Measurements from ENCODE around the gene HYI.

DNA sequence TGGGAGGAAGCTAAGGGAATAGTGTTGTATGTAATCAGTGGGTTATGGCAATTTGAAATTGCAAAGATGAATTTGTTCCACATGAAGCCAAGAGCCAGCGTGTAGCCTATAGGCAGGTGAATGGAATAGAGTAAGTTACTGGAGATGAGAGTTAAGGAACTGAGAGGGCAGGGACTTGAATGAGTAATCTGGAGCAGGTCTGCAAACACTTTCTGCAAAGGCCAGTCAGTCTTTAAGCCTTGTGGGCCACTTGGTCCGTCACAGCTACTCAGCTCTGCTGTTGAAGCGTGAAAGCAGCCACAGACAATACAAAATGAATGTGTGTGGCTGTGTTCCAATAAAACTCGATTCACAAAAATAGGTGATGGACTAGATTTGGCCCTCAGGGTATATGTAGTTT, 34.9 kb downstream of the HYI start:
- TF ChIP-seq, protein P1, sequence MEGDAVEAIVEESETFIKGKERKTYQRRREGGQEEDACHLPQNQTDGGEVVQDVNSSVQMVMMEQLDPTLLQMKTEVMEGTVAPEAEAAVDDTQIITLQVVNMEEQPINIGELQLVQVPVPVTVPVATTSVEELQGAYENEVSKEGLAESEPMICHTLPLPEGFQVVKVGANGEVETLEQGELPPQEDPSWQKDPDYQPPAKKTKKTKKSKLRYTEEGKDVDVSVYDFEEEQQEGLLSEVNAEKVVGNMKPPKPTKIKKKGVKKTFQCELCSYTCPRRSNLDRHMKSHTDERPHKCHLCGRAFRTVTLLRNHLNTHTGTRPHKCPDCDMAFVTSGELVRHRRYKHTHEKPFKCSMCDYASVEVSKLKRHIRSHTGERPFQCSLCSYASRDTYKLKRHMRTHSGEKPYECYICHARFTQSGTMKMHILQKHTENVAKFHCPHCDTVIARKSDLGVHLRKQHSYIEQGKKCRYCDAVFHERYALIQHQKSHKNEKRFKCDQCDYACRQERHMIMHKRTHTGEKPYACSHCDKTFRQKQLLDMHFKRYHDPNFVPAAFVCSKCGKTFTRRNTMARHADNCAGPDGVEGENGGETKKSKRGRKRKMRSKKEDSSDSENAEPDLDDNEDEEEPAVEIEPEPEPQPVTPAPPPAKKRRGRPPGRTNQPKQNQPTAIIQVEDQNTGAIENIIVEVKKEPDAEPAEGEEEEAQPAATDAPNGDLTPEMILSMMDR (IDR thresholded peaks at IDR 0.05 in 4 of 5, conservative IDR thresholded peaks at IDR 0.05 in 1 of 5): no peak
- no peak for TF ChIP-seq POLR2A (IDR thresholded peaks at IDR 0.05)
